ENCODE measurements around the gene HECTD4.

DNA sequence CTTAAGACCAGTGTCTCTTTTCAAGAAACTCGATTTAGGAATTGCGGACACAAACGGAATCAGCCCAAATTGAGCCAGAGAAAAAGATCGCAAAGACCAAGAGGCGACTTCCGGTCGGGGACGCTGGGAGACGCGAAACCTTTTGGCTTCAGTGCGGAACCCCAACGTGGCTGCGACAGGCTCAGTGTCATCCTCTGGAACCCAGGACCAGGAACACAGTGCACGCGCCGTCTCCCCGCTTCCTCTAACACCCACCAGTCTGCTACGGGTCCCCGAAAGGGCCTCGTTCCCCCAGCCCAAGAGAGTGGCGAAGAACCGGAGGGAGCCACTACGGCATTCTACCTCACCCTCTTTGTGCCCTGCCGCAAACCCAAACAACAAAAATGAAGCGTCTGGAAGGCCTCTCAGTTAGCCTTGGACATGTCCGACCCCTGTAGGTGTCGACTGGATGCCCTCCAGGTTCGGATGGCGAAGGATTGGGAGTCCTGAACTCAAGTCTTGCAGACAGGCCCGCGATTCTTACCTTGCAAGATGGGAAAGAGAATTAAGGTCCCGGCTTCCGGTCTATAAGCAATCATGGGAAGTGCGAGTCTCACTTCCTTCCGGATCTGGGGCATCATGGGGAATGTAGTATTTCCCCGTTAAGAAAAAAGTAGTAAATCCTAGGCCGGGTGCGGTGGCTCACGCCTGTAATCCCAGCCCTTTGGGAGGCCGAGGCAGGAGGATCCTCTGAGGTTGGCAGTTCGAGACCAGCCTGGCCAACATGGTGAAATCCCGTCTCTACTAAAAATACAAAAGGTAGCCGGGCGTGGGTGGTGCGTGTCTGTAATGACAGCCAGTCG, 27.1 kb upstream of the HECTD4 start, which contains the start of gene RPL6:
- TF ChIP-seq CTCF (conservative IDR thresholded peaks at IDR 0.05; ENCODE audit: low read length), result no peak
- TF ChIP-seq EZH2phosphoT487 (IDR thresholded peaks at IDR 0.05; ENCODE audit: borderline replicate concordance, low read depth, low read length), result no peak
